GM19193 (cell line): ENCODE results near the gene MYO5C.

Source experiments
- POLR2A ChIP-seq: IDR thresholded peaks from 4 replicates; pipeline ENCODE4 v1.6.1; 2011; ENCODE audit not compliant: insufficient read depth, insufficient read length; ENCODE audit errors: extremely low read depth

Gene MYO5C

DNA sequence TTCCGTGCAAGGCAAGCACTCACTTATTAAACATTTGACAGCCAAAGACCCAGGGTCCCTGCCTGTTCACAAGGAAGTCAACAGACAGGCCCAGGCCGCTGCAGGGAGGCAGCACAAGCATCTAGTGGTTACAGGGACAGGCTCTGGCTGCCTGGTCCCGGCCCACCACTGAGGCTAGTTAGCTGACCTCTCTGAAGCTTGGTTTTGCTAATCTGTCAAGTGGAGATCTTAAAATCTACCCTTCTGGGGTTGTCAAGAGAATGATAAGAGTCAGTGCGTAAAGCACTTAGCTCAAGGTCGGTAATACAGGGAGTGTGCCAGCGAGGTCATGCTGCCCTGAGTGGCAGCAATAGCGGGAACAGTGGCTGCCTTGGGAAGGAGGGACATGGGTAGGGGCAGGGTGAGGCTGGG is 110.4 kb downstream of the MYO5C start:
- TF ChIP-seq POLR2A = no peak

DNA sequence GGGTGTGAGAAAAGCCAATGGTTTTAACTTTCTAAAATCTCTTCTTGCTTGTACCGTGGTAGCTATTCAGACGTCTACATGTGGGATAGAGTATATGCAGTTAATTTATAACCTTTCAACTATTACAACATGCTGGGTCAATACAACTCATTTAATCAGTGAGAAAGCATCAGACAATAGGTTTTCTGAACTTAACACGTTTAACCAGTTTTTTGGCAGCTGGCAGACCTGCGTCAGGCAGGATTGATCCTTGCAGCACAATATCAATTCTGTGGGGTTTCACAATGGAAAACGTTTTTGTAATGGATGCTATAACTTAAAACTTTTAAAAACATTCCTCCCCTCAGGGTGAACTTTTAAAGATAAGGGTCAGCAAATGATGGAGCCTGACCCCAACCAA is 110.9 kb downstream of the MYO5C start:
- TF ChIP-seq POLR2A = no peak

DNA sequence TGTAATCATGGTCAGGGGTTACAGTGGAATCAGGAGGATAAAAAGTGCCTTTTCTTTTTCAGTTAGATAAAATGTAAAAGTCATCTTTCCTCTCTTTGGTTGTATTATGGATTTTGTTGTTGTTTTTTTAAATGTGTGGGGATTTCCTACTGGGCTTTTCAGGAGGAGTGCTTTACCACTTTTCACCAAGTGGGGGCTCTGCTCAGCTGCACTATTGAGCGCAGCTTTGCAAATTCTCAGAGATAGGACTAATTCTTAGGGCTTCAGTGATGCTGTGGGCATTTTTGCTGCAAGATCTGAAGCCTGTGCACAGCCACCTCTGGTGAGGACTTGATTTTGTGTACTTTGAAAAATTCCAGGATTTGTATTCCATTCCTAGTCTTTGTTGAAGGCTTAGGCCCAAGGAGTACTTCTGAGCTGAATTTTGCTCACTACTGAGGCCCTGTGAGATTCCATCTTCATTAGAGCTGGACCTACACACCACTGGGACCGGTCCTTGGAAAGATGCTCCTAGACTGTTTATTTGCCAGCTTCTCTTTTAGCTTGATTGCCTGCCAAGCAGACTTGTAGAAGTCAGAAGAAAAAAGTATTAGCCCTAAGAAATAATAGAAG is 111.9 kb downstream of the MYO5C start:
- no peak for TF ChIP-seq POLR2A

DNA sequence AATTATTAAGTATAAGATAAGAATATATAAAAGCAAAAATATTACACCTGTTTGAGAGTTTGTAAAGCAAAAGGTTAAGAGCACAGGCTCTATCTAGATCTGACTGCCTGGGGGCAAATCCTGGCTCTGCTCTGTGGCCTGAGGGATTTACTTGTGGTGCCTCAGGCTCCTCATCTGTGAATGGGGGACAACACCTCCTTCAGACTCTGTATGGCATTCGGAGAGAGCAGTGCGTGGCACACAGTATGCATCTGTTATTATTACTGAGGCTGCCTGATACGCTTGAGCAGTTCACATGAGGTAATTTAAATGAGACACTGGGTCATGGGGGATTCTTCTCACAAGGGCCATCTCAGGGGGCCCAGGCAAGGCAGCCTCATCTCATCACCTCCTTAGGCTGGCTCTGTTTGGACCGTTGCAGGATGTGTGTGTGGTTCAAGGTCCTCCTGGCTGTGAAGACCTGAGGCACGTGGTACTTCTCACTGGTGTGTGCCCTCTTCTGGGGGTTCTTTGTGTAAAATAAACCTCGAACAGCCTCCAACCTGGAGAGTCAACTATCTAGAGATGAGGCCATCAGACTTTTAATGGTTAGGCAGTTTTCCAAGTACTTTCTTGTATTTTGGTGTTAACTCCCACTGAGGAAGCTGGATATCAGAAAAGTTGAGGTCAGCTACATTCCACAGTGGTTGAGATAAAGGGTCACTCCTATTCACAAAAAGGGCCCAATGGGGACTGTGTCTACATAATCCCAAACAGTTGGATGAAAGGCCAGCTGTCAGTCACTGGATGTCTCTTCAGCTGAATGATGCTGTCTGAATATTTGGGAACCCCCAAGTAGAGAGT is 113.4 kb downstream of the MYO5C start:
- no peak for TF ChIP-seq POLR2A

DNA sequence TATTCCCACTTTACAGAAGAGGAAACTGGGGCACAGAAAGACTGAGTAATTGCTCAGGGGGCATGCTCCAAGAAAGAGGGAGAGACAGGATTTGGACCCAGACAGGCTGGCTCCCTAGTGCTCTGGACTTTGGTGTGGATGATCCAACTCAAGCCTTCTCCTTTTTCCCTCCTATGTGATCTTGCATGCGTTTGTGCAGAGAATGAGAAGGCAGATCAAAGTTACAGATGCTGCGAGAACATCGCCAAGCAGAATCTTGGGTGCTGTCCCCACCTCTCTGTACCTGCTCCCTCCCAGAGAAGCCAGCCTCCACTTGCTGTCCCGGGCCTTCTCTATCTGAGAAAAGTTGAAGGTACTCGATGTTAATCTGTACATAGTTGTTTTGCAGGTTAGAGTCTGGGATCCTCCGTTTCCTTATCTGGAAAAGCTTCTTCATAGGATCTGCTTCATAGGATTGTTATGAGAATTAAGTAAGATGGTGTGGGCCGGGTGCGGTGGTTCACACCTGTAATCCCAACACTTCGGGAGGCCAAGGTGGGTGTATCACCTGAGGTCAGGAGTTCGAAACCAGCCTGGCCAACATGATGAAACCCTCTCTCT is 114.7 kb downstream of the MYO5C start:
- no peak for TF ChIP-seq POLR2A

DNA sequence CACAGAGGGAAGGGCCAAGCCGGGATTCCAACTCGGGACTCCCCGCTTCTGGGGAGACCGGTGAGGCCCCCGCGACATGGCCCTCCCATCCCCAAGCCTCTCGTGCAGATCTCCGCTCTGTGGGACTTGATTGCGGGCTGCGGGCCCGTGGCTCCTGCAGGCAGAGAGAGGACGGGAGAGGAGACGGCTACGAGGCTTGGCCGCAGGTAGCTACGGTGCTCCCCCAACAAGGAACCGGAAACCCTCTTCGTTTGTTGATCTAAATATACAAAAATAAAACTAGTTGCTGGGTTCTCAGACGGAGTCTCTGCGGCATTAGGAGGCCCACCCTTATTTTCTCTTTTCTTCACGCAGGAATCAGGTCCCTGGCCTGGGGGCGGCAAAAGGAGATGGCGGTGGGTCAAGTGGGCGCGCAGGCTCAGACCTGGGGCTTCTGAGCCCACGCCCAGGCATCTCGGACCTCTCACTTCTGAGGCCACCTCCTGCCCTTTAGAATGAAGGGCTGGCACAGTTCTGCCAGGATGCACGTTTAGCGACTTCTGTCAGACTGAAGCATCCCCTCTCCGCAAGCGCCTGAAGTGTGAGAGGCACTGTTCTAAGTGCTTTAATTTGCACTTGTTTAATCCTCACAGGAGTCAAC is 115.3 kb downstream of the MYO5C start:
- no peak for TF ChIP-seq POLR2A

DNA sequence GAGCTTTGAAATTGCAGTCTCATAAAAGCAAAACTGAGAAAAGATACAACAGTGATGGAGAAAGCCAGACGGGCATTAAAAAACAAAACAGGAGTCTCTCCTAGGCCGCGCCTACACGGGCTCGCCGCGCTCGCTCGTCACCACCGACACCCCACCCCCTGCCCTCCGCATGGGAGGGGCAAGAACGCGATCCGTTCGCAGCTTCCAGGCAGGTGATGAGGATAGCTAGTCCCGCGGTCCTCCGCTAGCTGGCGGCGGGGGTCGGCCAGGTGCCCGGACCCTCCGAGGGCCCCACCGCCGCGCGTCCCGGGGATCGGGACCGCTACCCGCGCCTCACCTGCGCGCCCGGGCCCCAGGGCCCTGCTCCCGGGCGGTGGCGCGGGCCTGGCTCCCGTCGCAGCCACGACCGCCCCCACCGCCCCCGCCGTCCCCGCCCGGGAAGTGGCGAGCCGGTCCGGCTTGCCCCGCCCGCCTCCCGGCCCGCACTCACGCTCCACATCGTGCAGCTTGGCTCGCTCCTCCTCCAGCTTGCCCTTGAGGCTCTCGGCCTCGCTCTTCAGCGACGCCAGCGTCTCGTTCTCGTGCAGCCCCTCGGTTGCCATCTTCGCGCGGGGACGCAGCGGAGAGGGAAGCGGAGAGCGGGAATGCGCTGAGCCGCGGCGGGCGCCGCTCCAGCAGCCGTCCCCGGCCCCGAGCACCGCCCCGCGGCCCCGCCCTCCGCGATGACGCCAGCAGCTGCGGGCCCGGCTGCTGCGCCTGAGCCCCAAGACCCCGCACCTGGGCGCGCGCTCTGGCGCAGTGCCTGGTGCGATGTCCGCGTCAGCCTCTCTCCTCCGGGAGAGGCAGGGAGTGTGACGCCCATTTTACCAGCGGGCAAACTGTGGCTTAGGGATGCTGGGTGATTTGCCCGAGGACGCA is 116.1 kb downstream of the MYO5C start:
- peak; percentile 68 for TF ChIP-seq POLR2A

DNA sequence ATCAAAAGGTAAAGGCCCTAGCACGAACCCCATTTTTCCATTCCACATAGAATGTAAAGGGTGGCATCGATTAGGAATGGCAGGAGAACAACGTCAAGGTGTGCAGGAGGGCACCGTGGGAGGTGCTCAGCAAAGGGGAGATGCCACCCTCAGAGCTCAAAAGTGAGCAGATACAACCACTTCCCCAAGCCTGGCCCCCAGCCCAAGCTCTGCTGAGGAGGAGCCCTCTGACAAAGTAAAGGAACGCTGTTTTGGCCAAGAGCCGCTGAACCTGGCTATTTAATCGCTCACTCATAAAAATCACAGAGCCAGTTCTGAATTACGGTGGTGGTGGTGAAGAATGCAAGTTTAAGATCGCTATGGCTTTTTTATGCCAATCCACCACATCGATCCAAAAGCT is 116.8 kb downstream of the MYO5C start:
- no peak for TF ChIP-seq POLR2A

DNA sequence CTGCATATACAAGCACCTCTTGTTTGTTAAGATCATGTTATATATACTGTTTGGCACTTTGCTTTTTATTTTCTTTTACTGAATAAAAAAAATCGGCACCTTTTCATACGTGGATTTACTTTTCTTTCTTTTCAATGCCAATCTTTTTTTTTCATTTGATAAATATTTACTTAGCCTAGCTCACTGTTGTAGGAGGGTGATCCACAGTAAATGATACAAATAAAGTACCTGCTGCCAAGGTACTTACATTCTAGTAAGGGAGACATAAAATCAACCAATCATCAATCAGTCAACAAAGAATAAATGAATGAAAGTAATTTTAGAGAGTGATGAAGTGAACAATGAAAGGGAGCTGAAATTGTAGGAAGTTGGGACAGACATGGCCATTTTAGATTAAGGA is 122.7 kb downstream of the MYO5C start:
- TF ChIP-seq POLR2A = no peak

DNA sequence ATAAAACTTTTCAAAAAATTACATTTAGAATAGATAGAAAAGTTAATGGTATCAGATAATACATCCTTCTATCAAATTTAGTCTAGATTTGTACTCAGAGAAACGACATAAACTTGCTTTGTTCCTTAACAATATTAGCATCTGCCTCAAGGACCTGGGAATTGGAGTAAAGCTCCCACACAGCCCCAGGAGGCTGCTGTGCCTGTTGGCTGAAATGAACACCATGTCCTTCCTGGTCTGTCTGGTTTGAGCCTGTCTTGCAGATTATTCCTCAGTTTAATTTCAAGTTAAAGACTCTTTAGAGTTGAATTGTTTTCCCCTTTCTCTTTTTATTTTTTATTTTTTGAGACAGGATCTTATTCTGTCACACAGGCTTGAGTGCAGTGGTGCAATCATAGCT is 123.8 kb downstream of the MYO5C start:
- no peak for TF ChIP-seq POLR2A

DNA sequence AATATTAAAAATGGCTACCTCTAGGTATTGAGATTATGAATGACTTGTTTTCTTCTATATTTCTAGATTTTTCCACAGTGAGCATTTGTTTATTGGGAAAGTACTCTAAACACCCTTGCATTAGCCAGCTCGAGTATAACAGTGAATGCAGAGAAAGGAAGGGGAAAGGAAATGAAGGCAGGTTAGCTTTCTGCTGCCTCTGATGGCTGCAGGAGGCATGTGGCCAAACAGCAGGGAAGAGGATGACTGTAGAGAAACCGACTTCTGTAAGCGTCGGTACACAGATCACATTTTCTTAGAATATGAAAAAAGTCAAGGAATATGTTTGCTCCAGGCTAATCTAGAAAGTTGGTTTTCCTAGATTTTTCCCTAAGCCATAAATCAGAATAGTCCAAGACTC is 124.2 kb downstream of the MYO5C start:
- TF ChIP-seq POLR2A = no peak

DNA sequence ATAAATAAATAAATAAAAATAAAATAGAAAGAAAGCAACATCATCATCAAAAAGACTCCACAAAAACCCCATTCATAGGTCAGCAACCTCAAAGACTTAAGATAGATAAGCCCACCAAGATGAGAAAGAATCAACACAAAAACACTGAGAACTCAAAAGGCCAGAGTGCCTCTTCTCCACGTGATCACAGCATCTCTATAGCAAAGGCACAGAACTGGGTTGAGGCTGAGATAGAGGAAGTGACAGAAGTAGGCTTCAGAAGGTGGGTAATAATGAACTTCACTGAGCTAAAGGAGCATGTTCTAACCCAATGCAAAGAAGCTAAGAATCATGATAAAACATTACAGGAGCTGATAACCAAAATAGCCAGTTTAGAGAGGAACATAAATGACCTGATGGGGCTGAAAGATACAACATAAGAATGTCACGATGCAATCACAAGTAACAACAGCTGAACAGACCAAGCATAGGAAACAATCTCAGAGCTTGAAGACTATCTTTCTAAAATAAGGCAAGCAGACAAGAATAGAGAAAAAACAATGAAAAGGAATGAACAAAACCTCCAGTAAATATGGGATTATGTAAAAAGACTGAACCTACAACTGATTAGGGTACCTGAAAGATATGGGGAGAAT is 130.9 kb downstream of the MYO5C start:
- TF ChIP-seq POLR2A = no peak

DNA sequence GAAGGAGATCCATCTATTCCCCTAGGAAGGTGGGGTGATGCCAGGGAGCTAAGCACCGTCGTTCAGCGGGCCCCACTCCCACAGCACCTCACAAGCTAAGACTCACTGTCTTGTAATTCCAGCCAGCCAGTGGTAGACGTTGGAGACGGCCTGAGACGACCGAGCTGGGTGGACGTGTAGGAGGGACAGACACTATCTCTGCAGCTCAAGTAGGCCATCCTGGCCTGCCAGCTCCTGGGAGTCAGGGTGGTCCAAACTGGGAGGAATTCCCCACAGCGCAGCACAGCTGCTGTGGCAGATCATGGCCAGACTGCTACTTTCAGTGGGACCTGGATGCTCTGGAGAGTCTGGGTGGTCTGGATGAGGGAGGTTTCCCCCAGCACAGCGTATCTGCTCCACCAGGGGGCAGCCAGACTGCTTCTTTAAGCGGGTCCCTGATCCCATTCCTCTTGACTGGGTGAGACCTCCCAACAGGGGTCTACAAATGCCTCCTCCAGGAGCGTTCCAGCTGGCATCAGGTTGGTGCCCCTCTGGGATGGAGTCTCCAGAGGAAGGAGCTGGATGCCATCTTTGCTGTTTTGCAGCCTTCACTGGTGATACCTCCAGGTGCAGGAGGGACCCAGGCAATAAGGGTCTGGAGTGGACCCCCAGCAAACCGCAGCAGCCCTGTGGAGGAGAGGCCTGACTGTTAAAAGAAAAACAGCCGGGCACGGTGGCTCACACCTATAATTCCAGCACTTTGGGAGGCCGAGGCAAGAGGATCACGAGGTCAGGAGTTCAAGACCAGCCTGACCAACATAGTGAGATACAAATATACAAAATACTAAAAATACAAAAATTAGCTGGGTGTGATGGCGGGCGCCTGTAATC is 132.0 kb downstream of the MYO5C start:
- TF ChIP-seq POLR2A = no peak
